Left ventricle myocardium inferior (tissue), 1 donor: ENCODE results near the gene TIMP3. TPM values are rescaled to one million over a fixed set of nuclear protein-coding genes. Genes with fewer than 3 reads are reported as not detected.

Source experiments
- DNase-seq: peaks from one replicate; pipeline ENCODE4 v3.0.0-alpha.2; 2020
- H3K27ac ChIP-seq: fragments of 200-600 bp; replicated peaks from 2 replicates; pipeline ENCODE4 v1.8.0; 2021
- H3K27me3 ChIP-seq: fragments of 200-600 bp; 2 replicates; pipeline ENCODE4 v1.8.0; 2021; ENCODE audit warnings: low read depth
- H3K36me3 ChIP-seq: fragments of 200-600 bp; 2 replicates; pipeline ENCODE4 v1.8.0; 2021
- H3K4me1 ChIP-seq: fragments of 200-600 bp; 2 replicates; pipeline ENCODE4 v1.8.0; 2021
- H3K4me3 ChIP-seq: fragments of 200-600 bp; 2 replicates; pipeline ENCODE4 v1.8.0; 2021; ENCODE audit warnings: mild to moderate bottlenecking, moderate library complexity
- H3K9me3 ChIP-seq: fragments of 200-600 bp; replicated peaks from 2 replicates; pipeline ENCODE4 v1.8.0; 2021
- intact Hi-C: fragments of 100-400 bp; cut with micrococcal nuclease; formaldehyde crosslinking; loops from one replicate; pipeline ENCODE4 v1.11.0; 2022
- total RNA-seq: library from RNA; stranded (reverse); fragmentation: NEBNext Ultra II Directional; extraction: Animal tissue kit (Norgen Biotek cat#: 25700); gene quantifications from one replicate; pipeline ENCODE4 v1.2.1, GENCODE V29; 2021
- TF ChIP-seq, protein P1 (sequence below): fragments of 200-600 bp; IDR thresholded peaks from 2 replicates; pipeline ENCODE4 v1.8.0; 2021; ENCODE audit warnings: antibody characterized with exemption, mild to moderate bottlenecking, borderline replicate concordance
- donor health status: DM: no; HTN: yes; CAD: no; lungs with severe emphysema.

The TIMP3 gene
- total RNA-seq, 1 donor from 2014 or later: 250 TPM

DNA sequence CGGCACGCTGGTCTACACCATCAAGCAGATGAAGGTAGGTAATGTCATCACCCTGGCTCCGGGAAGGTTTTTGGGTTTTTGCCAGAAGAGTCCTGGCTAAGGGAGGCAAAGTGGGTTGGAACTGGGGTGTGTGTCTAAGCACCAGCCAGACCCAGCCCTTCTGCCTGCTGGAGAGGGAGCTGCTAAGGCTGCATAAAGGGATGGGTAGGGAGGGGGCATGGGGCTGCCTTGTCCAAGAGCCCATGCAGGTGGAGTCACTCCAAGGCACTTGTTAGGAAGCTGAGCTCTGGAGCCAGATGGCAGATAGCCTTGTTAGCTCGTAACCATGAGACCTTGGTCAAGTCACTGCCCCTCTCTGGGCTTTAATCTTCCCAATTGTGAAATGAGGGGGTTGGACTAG is 48.0 kb downstream of the TIMP3 start:
- intact Hi-C loops: no loop called here

DNA sequence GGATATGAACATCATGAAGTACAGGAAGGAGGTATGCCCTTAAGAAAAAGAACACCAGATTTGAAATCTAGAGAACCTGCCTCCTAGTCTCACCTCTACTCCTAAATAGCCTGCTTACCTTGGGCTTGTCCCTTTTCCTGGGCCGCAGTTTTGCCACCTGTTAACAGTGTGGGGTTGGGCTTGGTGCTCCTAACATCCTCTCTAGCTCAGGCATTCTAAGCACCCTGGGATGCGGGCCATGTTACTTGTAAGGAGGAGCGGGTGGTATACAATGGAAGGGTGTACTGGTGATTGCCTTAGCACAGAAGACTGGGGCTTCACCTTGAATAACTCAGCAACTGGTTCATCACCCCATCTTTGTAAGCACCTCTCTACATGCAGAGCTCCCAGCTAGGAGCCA is 48.7 kb downstream of the TIMP3 start:
- no peaks in the 10 kb centered on the region for H3K9me3 ChIP-seq
- H3K4me1 ChIP-seq: peaks cover 100% of the 10 kb centered on the region
- intact Hi-C loops: no loop called here
- H3K27ac ChIP-seq: peak overlapping the region; percentile 86
- H3K36me3 ChIP-seq: peaks cover 36% of the 10 kb centered on the region
- H3K27me3 ChIP-seq: no peaks in the 10 kb centered on the region
- DNase-seq: no peak
- TF ChIP-seq, protein P1, sequence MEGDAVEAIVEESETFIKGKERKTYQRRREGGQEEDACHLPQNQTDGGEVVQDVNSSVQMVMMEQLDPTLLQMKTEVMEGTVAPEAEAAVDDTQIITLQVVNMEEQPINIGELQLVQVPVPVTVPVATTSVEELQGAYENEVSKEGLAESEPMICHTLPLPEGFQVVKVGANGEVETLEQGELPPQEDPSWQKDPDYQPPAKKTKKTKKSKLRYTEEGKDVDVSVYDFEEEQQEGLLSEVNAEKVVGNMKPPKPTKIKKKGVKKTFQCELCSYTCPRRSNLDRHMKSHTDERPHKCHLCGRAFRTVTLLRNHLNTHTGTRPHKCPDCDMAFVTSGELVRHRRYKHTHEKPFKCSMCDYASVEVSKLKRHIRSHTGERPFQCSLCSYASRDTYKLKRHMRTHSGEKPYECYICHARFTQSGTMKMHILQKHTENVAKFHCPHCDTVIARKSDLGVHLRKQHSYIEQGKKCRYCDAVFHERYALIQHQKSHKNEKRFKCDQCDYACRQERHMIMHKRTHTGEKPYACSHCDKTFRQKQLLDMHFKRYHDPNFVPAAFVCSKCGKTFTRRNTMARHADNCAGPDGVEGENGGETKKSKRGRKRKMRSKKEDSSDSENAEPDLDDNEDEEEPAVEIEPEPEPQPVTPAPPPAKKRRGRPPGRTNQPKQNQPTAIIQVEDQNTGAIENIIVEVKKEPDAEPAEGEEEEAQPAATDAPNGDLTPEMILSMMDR: no peak
- H3K4me3 ChIP-seq: peak overlapping the region; percentile 20

More for the DNA sequence above, 48.0 kb downstream of the TIMP3 start:
- Histone ChIP-seq H3K4me3 (no peak overlapping the region), H3K27me3 (no peaks in the 10 kb centered on the region), H3K4me1 (peaks cover 100% of the 10 kb centered on the region), H3K9me3 (no peaks in the 10 kb centered on the region), H3K27ac (peak overlapping the region; percentile 86), H3K36me3 (peaks cover 29% of the 10 kb centered on the region)
- DNase-seq: no peak
- TF ChIP-seq, protein P1: no peak

DNA sequence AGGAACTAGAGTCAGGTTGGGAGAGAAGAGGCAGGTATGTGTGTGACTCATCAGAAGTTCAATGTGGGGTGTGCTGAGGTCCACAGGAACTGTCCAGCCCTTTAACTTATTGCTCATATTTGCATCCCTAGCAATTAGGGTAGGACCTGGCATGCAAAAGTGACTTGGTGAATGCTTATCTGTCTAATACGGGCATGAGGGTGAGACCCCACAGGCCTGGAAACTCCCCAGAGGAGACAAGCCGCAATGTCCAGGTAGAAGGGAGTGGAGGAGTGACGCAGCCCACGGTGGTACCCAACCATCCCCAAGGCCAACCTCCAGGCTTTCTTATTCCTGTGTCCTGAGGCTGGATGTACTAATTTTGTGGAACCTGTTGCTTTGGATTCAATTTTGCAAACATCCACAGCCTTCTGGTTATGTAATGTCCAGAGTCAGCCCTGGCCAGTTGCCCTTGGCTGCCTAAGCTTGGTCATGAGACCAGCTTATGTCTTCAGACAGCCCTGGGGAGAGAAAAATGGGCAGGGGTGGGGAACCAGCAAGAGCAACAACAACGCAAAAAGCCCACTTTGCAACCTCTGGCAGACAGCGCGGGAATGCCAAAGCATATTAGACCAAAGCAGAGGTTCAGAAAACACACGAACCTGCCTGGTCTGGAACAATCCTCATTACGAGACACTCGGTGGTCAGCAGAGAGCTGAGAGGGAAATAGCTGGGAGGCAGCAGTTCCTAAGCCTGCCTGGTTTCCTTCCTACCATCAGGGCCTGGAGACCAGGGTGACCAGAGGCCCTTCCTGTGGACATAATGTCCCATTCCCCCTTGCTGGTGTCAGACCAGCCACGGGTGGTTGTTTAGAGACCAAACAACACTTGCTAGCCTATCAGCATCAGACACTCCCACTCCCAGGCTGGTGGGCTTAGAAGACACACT is 49.3 kb downstream of the TIMP3 start:
- H3K27me3 ChIP-seq: no peaks in the 10 kb centered on the region
- H3K4me3 ChIP-seq: peak overlapping the region; percentile 20
- H3K4me1 ChIP-seq: peaks cover 100% of the 10 kb centered on the region
- no peaks in the 10 kb centered on the region for H3K9me3 ChIP-seq
- H3K36me3 ChIP-seq: peaks cover 42% of the 10 kb centered on the region
- DNase-seq: peak; percentile 86
- TF ChIP-seq, protein P1: no peak
- intact Hi-C loops: no loop called here
- H3K27ac ChIP-seq: peak overlapping the region; percentile 86

DNA sequence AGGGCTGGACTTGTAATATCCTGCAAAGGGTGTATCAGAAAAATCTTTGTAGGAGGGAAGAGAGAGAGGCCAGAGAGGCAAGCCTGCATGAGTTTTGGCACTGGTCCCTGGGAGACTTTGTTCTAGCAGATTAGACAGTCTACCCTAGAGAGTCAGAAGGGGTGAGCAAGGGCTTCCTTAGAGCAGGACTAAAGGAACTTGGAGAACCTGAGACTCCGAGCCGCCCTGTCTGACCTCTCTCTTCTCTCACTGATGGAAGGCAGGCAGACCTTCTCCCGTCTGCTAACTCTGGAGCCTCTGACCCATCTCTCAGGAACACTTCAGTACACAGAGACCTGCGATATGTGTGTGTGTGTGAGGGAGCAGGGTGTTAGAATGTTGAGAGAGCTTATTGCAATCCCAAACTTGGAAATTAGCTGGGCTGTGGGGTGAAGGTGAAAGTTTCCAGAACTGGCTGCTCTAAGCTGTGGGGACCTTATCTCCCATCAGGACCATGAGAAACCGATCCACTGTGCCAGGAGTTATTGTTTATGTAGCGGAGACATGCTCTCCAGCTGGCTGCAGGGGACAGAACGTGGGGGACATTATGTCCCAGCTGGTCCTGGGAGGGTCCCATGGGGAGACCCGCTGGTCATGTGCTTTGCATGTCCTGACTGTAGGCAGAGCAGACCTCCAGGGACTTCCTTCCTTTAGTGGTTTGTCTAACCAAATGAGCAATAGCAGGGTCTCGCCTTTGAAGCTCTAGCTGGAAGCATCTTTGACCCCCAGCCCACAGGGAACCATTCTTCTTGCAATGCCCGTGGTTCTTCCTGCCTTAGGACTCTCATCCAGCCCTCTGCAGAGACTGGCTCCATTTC is 51.1 kb downstream of the TIMP3 start:
- H3K4me3 ChIP-seq: peak overlapping the region; percentile 20
- intact Hi-C loops: no loop called here
- H3K27ac ChIP-seq: peak overlapping the region; percentile 86
- peaks cover 98% of the 10 kb centered on the region for H3K4me1 ChIP-seq
- peaks cover 60% of the 10 kb centered on the region for H3K36me3 ChIP-seq
- no peaks in the 10 kb centered on the region for H3K9me3 ChIP-seq
- DNase-seq: peak; percentile 84
- H3K27me3 ChIP-seq: no peaks in the 10 kb centered on the region
- TF ChIP-seq, protein P1: no peak

DNA sequence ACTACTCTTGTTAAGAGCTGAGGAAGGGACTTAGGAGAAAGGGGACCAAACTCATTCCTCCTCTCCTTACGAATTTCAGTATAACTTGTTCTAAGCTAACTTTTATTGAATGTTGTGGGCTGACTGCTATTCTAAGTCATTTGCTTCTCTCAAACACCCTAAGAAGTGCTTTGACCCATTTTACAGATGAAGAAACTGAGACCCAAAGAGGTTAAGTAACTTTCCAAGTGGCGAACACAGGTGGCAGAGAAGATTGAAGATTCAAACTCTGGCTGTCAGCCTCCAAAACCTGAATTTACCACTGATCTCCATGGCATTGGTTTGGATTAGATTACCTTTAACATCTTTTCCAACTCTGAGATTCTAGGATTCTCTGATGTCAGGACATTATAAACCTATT is 52.2 kb downstream of the TIMP3 start:
- H3K4me1 ChIP-seq: peaks cover 98% of the 10 kb centered on the region
- TF ChIP-seq, protein P1: no peak
- H3K9me3 ChIP-seq: no peaks in the 10 kb centered on the region
- peaks cover 70% of the 10 kb centered on the region for H3K36me3 ChIP-seq
- peak overlapping the region; percentile 86 for H3K27ac ChIP-seq
- no peaks in the 10 kb centered on the region for H3K27me3 ChIP-seq
- intact Hi-C loops: no loop called here
- no peak overlapping the region for H3K4me3 ChIP-seq
- DNase-seq: no peak
